Keratinocyte (primary cell): ENCODE data around the gene WDR12. TPM values are rescaled to one million over a fixed set of nuclear protein-coding genes. Genes with fewer than 3 reads are reported as not detected.
"Not testable (repeated sequence)": the region's sequence is repeated elsewhere in the genome, so short reads cannot be mapped to it uniquely, and the experiment has no call there.

ENCODE experiments used
- DNase-seq: peaks from one replicate; pipeline ENCODE4 v3.0.0-alpha.2; 2011; ENCODE audit warnings: low read depth, missing footprints, low spot score
- FAIRE-seq: peaks from 2 replicates; lab custom pipeline; 2011; peaks lifted over from hg19 to GRCh38; lab: Jason Lieb, UNC
- H2AFZ ChIP-seq: 2 replicates; pipeline ENCODE4 v1.6.0; 2012; ENCODE audit warnings: low read length, control low read depth, inconsistent platforms; ENCODE audit not compliant: control insufficient read depth
- H3K27ac ChIP-seq: 2 replicates; pipeline ENCODE4 v1.5.1; 2011; ENCODE audit warnings: low read length; ENCODE audit not compliant: control insufficient read depth, insufficient read depth
- H3K27me3 ChIP-seq: 3 replicates; pipeline ENCODE4 v1.6.0; 2011; ENCODE audit warnings: low read length; ENCODE audit not compliant: control insufficient read depth, insufficient read depth; ENCODE audit errors: extremely low read depth
- H3K36me3 ChIP-seq, 2 experiments: 2 replicates in 1 of 2; 3 replicates in 1 of 2; pipeline ENCODE4 v1.5.1; 2011; ENCODE audit warnings: low read length in 2 of 2, mild to moderate bottlenecking in 1 of 2; ENCODE audit not compliant: control insufficient read depth in 2 of 2, insufficient read depth in 2 of 2; ENCODE audit errors: extremely low read depth in 1 of 2
- H3K4me1 ChIP-seq: 3 replicates; pipeline ENCODE4 v1.5.1; 2011; ENCODE audit warnings: low read length; ENCODE audit not compliant: control insufficient read depth, insufficient read depth; ENCODE audit errors: extremely low read depth
- H3K4me2 ChIP-seq: 3 replicates; pipeline ENCODE4 v1.6.0; 2011; ENCODE audit warnings: low read depth, low read length; ENCODE audit not compliant: control insufficient read depth, insufficient read depth; ENCODE audit errors: extremely low read depth
- H3K4me3 ChIP-seq, 3 experiments: fragments of 200-600 bp in 1 of 3; sonication (generic) in 1 of 3; 2 replicates in 2 of 3; 3 replicates in 1 of 3; pipeline ENCODE4 v1.5.1; 2011 to 2016; ENCODE audit warnings: low read length in 3 of 3, mild to moderate bottlenecking in 3 of 3, control low read depth in 2 of 3, inconsistent platforms in 1 of 3, low read depth in 1 of 3, mixed read lengths in 1 of 3, mixed run types in 1 of 3, moderate library complexity in 1 of 3; ENCODE audit not compliant: control insufficient read depth in 2 of 3, insufficient read depth in 2 of 3; ENCODE audit errors: extremely low read depth in 1 of 3
- H3K79me2 ChIP-seq: 2 replicates; pipeline ENCODE4 v1.6.0; 2012; ENCODE audit warnings: low read length; ENCODE audit not compliant: control insufficient read depth, insufficient read depth
- H3K9ac ChIP-seq: 3 replicates; pipeline ENCODE4 v1.6.0; 2011; ENCODE audit warnings: low read length; ENCODE audit not compliant: control insufficient read depth, insufficient read depth; ENCODE audit errors: extremely low read depth
- H3K9me1 ChIP-seq: 3 replicates; pipeline ENCODE4 v1.6.0; 2011; ENCODE audit warnings: low read length; ENCODE audit not compliant: control insufficient read depth, insufficient read depth; ENCODE audit errors: extremely low read depth
- H3K9me3 ChIP-seq: 2 replicates; pipeline ENCODE4 v1.5.1; 2012; ENCODE audit warnings: low read depth, low read length; ENCODE audit not compliant: control insufficient read depth
- H4K20me1 ChIP-seq: 3 replicates; pipeline ENCODE4 v1.6.0; 2011; ENCODE audit warnings: low read length; ENCODE audit not compliant: control insufficient read depth, insufficient read depth; ENCODE audit errors: extremely low read depth
- EZH2 ChIP-seq: IDR thresholded peaks from one replicate; pipeline ENCODE4 v1.6.1; 2012; ENCODE audit warnings: inconsistent platforms, mild to moderate bottlenecking, low read length, moderate library complexity
- dilution Hi-C: fragments of 300-500 bp; cut with MboI; formaldehyde crosslinking; loops from one replicate; pipeline ENCODE4 v1.7.0; 2020; ENCODE audit warnings: low sequenced_read_pairs; ENCODE audit not compliant: extremely low pct_ligation_motif_present
- polyA plus RNA-seq, 5 experiments: library from polyadenylated mRNA; depleted of rRNA in 3 of 5; stranded (reverse) in 3 of 5; stranded (forward) in 1 of 5; unstranded in 1 of 5; fragments of >200 nt; gene quantifications; 1 replicate in 1 of 5; 2 replicates in 3 of 5; 3 replicates in 1 of 5; pipeline versions ENCODE4 v1.2.1 to v1.2.3, GENCODE V29; 2011 to 2012; ENCODE audit warnings: missing spikeins in 2 of 5, low read depth in 1 of 5, low replicate concordance in 1 of 5
- TF ChIP-seq, protein P1 (sequence below), 3 experiments: IDR thresholded peaks in 1 of 3; conservative IDR thresholded peaks in 1 of 3; optimal IDR thresholded peaks in 1 of 3; 2 replicates in 2 of 3; 3 replicates in 1 of 3; pipeline versions ENCODE3 to v1.5.1; 2011; ENCODE audit warnings: low read length in 3 of 3, mild to moderate bottlenecking in 3 of 3, moderate library complexity in 2 of 3, control low read depth in 1 of 3, inconsistent platforms in 1 of 3; ENCODE audit not compliant: insufficient read depth in 2 of 3; ENCODE audit errors: extremely low read depth in 1 of 3

The WDR12 gene
- polyA plus RNA-seq, 1 donor (not counting 4 experiments of a cell fraction or from before 2014, with no cell fraction given) = 109 TPM

DNA sequence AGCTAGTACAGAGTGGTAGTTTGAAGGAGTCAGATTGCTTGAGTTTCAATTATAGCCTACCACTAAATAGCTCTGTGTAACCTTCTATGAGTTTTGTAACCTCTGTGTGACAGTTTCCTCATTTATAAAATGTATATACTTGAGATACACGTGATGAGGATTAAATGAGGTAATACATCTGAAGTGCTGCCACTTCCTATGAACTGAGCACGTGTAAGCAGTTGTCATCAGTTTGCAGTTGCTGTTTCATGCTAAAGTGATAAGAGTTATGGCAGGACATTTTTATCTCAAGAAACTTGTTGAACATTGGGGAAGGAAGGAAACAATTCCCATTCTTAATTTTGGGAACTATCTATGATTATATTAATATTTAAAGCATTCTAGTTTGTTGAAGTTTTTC is 39.1 kb upstream of the WDR12 start:
- no peak for TF ChIP-seq EZH2
- TF ChIP-seq, protein P1, sequence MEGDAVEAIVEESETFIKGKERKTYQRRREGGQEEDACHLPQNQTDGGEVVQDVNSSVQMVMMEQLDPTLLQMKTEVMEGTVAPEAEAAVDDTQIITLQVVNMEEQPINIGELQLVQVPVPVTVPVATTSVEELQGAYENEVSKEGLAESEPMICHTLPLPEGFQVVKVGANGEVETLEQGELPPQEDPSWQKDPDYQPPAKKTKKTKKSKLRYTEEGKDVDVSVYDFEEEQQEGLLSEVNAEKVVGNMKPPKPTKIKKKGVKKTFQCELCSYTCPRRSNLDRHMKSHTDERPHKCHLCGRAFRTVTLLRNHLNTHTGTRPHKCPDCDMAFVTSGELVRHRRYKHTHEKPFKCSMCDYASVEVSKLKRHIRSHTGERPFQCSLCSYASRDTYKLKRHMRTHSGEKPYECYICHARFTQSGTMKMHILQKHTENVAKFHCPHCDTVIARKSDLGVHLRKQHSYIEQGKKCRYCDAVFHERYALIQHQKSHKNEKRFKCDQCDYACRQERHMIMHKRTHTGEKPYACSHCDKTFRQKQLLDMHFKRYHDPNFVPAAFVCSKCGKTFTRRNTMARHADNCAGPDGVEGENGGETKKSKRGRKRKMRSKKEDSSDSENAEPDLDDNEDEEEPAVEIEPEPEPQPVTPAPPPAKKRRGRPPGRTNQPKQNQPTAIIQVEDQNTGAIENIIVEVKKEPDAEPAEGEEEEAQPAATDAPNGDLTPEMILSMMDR (optimal IDR thresholded peaks at IDR 0.05 in 1 of 3, IDR thresholded peaks at IDR 0.05 in 1 of 3, conservative IDR thresholded peaks at IDR 0.05 in 1 of 3; ENCODE audit: extremely low read depth in 1 of 3, insufficient read depth in 2 of 3, low read length in 3 of 3) = no peak
- Histone ChIP-seq H3K36me3 (no peaks in the 10 kb centered on the region), H3K79me2 (no peaks in the 10 kb centered on the region), H3K4me2 (no peak overlapping the region), H3K4me3 (no peak overlapping the region), H3K9me1 (no peaks in the 10 kb centered on the region), H2AFZ (no peak overlapping the region), H3K27me3 (no peaks in the 10 kb centered on the region), H3K4me1 (no peaks in the 10 kb centered on the region), H3K9me3 (no peaks in the 10 kb centered on the region), H3K27ac (no peak overlapping the region), H4K20me1 (no peaks in the 10 kb centered on the region), H3K9ac (no peak overlapping the region)
- FAIRE-seq = no peak
- dilution Hi-C loops = no loop called here
- no peak for DNase-seq

DNA sequence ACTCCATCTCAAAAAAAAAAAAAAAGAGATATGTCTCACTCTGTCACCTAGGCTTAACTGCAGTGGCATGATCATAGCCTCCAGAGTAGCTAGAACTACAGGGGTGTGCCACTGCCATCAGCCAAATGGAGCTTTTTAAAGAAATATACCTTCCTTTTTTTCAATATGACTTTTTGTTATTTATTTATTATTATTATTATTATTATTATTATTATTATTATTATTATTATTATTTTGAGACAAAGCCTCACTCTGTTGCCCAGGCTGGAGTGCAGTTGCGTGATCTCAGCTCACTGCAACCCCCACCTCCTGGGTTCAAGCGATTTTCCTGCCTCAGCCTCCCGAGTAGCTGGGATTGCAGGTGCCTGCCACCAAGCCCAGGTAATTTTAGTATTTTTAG is 37.9 kb upstream of the WDR12 start:
- H3K4me3 ChIP-seq, H3K4me1 ChIP-seq, FAIRE-seq, H3K9me3 ChIP-seq, dilution Hi-C loops, H3K79me2 ChIP-seq, H3K9ac ChIP-seq, H3K27me3 ChIP-seq, H3K36me3 ChIP-seq, H3K9me1 ChIP-seq, H3K27ac ChIP-seq, H2AFZ ChIP-seq, H4K20me1 ChIP-seq, H3K4me2 ChIP-seq, DNase-seq: not testable (repeated sequence)

DNA sequence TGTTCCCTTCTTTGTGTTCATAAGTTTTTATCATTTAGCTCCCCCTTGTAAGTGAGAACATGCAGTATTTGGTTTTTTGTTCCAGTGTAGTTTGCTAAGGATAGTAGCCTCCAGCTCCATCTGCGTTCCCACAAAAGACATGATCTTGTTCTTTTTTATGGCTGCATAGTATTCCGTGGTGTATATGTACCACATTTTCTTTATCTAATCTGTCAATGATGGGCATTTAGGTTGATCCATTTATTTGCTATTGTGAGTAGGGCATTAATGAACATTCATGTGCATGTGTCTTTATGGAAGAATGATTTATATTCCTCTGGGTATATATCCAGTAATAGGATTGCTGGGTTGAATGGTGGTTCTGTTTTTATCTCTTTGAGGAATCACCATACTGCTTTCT is 34.0 kb upstream of the WDR12 start:
- Histone ChIP-seq H4K20me1 (no peaks in the 10 kb centered on the region), H3K4me2 (no peak overlapping the region), H3K36me3 (no peaks in the 10 kb centered on the region), H3K27ac (no peak overlapping the region), H3K4me3 (no peak overlapping the region), H3K79me2 (no peaks in the 10 kb centered on the region), H3K9me1 (no peaks in the 10 kb centered on the region), H3K9ac (no peak overlapping the region), H2AFZ (no peak overlapping the region), H3K4me1 (peaks cover 3% of the 10 kb centered on the region), H3K27me3 (no peaks in the 10 kb centered on the region), H3K9me3 (peaks cover 2% of the 10 kb centered on the region)
- DNase-seq (no peak), FAIRE-seq (no peak)
- TF ChIP-seq, protein P1 (optimal IDR thresholded peaks at IDR 0.05 in 1 of 3, IDR thresholded peaks at IDR 0.05 in 1 of 3, conservative IDR thresholded peaks at IDR 0.05 in 1 of 3; ENCODE audit: extremely low read depth in 1 of 3, insufficient read depth in 2 of 3, low read length in 3 of 3) = no peak
- no peak for TF ChIP-seq EZH2
- dilution Hi-C loops = no loop called here
